Adipocyte (in vitro differentiated cells): Measurements from ENCODE around the gene RUNX1.

Experiments
- DNase-seq: peaks from one replicate; pipeline ENCODE4 v3.0.0-alpha.2; 2015; ENCODE audit warnings: low read depth
- H3K27me3 ChIP-seq: replicated peaks from 2 replicates; pipeline ENCODE4 v1.7.0; 2013; ENCODE audit warnings: mild to moderate bottlenecking, low read length, moderate library complexity; ENCODE audit not compliant: control insufficient read depth, insufficient read depth
- H3K36me3 ChIP-seq: 2 replicates; pipeline ENCODE4 v1.7.0; 2013; ENCODE audit warnings: low read length, mild to moderate bottlenecking, moderate library complexity; ENCODE audit not compliant: control insufficient read depth, insufficient read depth, severe bottlenecking
- H3K4me1 ChIP-seq: 2 replicates; pipeline ENCODE4 v1.7.0; 2013; ENCODE audit warnings: mild to moderate bottlenecking, low read length, moderate library complexity; ENCODE audit not compliant: control insufficient read depth, insufficient read depth
- H3K4me3 ChIP-seq: 2 replicates; pipeline ENCODE4 v1.7.0; 2013; ENCODE audit warnings: mild to moderate bottlenecking, low read length, moderate library complexity
- H3K9ac ChIP-seq: 2 replicates; pipeline ENCODE4 v1.7.0; 2013; ENCODE audit warnings: mild to moderate bottlenecking, low read length, moderate library complexity
- H3K9me3 ChIP-seq: 2 replicates; pipeline ENCODE4 v1.7.0; 2013; ENCODE audit warnings: mild to moderate bottlenecking, low read length, moderate library complexity; ENCODE audit not compliant: control insufficient read depth

The RUNX1 gene

GRCh38 chr21:35024071-35024420, 25.1 kb downstream of the RUNX1 start:
- H3K9me3 ChIP-seq, result peaks cover 4% of the 10 kb centered on the region
- DNase-seq, result no peak
- H3K27me3 ChIP-seq, result no peaks in the 10 kb centered on the region
- peaks cover 16% of the 10 kb centered on the region for H3K4me1 ChIP-seq
- H3K4me3 ChIP-seq, result no peak overlapping the region
- no peaks in the 10 kb centered on the region for H3K36me3 ChIP-seq
- H3K9ac ChIP-seq, result no peak overlapping the region

- Histone ChIP-seq H3K4me3 (no peak overlapping the region), H3K9ac (no peak overlapping the region), H3K4me1 (peaks cover 16% of the 10 kb centered on the region), H3K9me3 (peaks cover 4% of the 10 kb centered on the region), H3K27me3 (no peaks in the 10 kb centered on the region), H3K36me3 (no peaks in the 10 kb centered on the region)
- no peak for DNase-seq
Measured at GRCh38 chr21:35023396-35024070, 25.6 kb downstream of the RUNX1 start.

- H3K9ac ChIP-seq, result no peak overlapping the region
- H3K9me3 ChIP-seq, result peaks cover 4% of the 10 kb centered on the region
- no peak for DNase-seq
- H3K36me3 ChIP-seq, result no peaks in the 10 kb centered on the region
- no peaks in the 10 kb centered on the region for H3K27me3 ChIP-seq
- no peak overlapping the region for H3K4me3 ChIP-seq
- H3K4me1 ChIP-seq, result peaks cover 12% of the 10 kb centered on the region
Measured at GRCh38 chr21:35021546-35021945, 27.6 kb downstream of the RUNX1 start.

- Histone ChIP-seq H3K9ac (no peak overlapping the region), H3K27me3 (no peaks in the 10 kb centered on the region)
- no peak for DNase-seq
Measured at GRCh38 chr21:35020902-35021301, 28.2 kb downstream of the RUNX1 start.

GRCh38 chr21:35020436-35020835, 28.7 kb downstream of the RUNX1 start:
- Histone ChIP-seq H3K4me3 (no peak overlapping the region), H3K36me3 (no peaks in the 10 kb centered on the region), H3K27me3 (no peaks in the 10 kb centered on the region), H3K4me1 (peaks cover 10% of the 10 kb centered on the region), H3K9me3 (peaks cover 4% of the 10 kb centered on the region), H3K9ac (no peak overlapping the region)
- DNase-seq, result no peak

More at GRCh38 chr21:35020902-35021301, 28.2 kb downstream of the RUNX1 start:
- Histone ChIP-seq H3K36me3 (no peaks in the 10 kb centered on the region), H3K9me3 (peaks cover 4% of the 10 kb centered on the region), H3K4me3 (no peak overlapping the region), H3K4me1 (peaks cover 10% of the 10 kb centered on the region)

- H3K27me3 ChIP-seq, result no peaks in the 10 kb centered on the region
- no peak overlapping the region for H3K4me3 ChIP-seq
- no peaks in the 10 kb centered on the region for H3K36me3 ChIP-seq
- H3K9ac ChIP-seq, result no peak overlapping the region
- peaks cover 10% of the 10 kb centered on the region for H3K4me1 ChIP-seq
- peaks cover 4% of the 10 kb centered on the region for H3K9me3 ChIP-seq
- no peak for DNase-seq
Measured at GRCh38 chr21:35019631-35020032, 29.5 kb downstream of the RUNX1 start.

- Histone ChIP-seq H3K4me3 (no peak overlapping the region), H3K9ac (no peak overlapping the region), H3K36me3 (no peaks in the 10 kb centered on the region), H3K27me3 (no peaks in the 10 kb centered on the region), H3K4me1 (peaks cover 10% of the 10 kb centered on the region), H3K9me3 (no peaks in the 10 kb centered on the region)
- no peak for DNase-seq
Measured at GRCh38 chr21:35017256-35017655, 31.8 kb downstream of the RUNX1 start.

GRCh38 chr21:35016517-35017188, 32.4 kb downstream of the RUNX1 start:
- Histone ChIP-seq H3K36me3 (no peaks in the 10 kb centered on the region), H3K9ac (no peak overlapping the region), H3K9me3 (no peaks in the 10 kb centered on the region), H3K4me1 (peaks cover 5% of the 10 kb centered on the region), H3K27me3 (no peaks in the 10 kb centered on the region), H3K4me3 (no peak overlapping the region)
- no peak for DNase-seq

GRCh38 chr21:35016071-35016470, 33.0 kb downstream of the RUNX1 start:
- Histone ChIP-seq H3K27me3 (no peaks in the 10 kb centered on the region), H3K36me3 (no peaks in the 10 kb centered on the region), H3K9me3 (no peaks in the 10 kb centered on the region), H3K4me1 (no peaks in the 10 kb centered on the region), H3K9ac (no peak overlapping the region), H3K4me3 (no peak overlapping the region)
- no peak for DNase-seq

- Histone ChIP-seq H3K9ac (no peak overlapping the region), H3K4me3 (no peak overlapping the region), H3K4me1 (no peaks in the 10 kb centered on the region), H3K27me3 (no peaks in the 10 kb centered on the region), H3K36me3 (no peaks in the 10 kb centered on the region), H3K9me3 (no peaks in the 10 kb centered on the region)
- DNase-seq, result no peak
Measured at GRCh38 chr21:35015435-35016024, 33.6 kb downstream of the RUNX1 start.

GRCh38 chr21:35014302-35015041, 34.6 kb downstream of the RUNX1 start:
- no peaks in the 10 kb centered on the region for H3K4me1 ChIP-seq
- no peak overlapping the region for H3K9ac ChIP-seq
- no peak for DNase-seq
- H3K36me3 ChIP-seq, result no peaks in the 10 kb centered on the region
- H3K4me3 ChIP-seq, result no peak overlapping the region
- no peaks in the 10 kb centered on the region for H3K9me3 ChIP-seq
- no peaks in the 10 kb centered on the region for H3K27me3 ChIP-seq
